HG03457 (cell line): ENCODE data around the gene ABCC8.

Experiments
- ATAC-seq: cut with Tn5 transposase; IDR thresholded peaks from one replicate; pipeline ENCODE4 v1.9.1; 2021; ENCODE audit warnings: moderate number of reproducible peaks; ENCODE audit not compliant: unreplicated experiment

ABCC8 gene

GRCh38 chr11:17406818-17407149 is 69.9 kb downstream of the ABCC8 start:
- no peak for ATAC-seq

DNA sequence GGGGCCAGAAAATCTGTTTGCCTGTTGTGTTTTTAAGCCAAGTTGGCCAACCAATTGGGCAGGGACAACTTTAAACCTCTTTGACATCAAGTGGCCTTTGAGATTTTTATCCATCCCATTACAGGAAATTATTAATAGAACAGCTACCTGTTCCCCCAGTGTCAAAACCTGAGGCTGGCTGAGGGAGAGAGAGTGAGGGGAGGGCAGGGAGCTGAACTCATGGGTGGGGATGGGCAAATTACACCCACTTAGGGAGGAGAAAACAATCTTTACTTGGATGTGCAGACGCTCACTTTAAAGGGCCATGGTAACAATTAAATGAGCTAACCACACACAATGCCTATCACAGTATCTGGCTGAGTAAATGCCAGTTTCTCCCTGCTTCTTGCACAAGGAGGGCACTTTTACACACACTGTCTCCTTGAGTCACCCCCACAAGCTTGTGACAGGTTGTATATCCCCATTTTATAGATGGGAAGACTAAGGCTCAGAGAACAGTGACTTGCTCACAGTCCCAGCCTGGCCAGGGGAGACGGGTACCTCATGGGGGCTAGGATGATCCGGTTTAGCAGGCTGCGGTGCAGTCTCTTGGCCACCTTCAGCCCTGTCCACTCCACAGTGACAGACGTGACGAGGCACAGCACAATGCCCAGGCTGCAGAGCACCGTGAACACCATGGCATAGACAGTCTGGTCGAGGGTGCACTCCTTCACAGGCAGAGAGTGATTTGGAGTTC is 70.4 kb downstream of the ABCC8 start:
- no peak for ATAC-seq

- no peak for ATAC-seq
Measured at GRCh38 chr11:17405232-17406005, 71.2 kb downstream of the ABCC8 start.

- no peak for ATAC-seq
Measured at GRCh38 chr11:17403980-17404759, 72.5 kb downstream of the ABCC8 start.

- ATAC-seq: no peak
Measured at GRCh38 chr11:17402486-17402885, 74.2 kb downstream of the ABCC8 start.

DNA sequence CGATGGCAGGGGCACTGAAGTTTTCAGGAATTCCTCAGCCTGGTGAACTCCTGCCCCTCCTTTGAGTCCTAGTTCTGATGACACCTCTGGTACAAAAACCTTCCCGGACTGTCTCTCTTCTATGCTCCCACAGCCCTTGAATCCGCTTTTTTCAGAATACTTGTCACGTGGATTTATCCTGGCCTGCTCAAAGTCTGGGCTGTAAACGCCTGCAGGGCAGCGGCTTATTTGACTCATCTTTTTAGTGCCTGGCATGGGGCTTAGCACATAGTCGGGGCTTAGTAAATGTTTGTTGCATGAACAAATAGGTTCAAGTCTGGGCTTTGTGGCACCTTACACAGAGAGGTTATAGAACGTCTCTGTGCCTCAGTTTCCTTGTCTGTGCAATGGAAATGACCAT is 74.8 kb downstream of the ABCC8 start:
- ATAC-seq: no peak

DNA sequence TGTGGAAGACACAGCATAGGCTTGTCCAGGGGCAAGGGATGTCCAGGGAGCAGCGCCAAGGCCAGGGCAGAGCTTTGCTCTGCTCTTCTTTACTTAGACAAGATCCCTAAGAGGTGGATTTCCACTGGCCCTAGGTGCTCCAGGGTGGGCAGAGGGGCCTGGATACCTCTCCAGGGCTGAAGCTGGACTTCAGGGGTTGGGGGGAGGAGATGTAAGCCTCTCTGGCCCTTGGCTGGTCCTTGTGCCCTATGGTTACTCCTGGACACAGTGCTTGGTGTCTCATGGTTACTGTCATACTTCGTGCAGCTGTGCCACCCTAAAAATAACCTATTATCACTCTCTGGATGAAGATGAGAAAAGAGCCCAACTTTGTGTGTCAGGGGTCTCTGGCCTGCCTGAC is 75.3 kb downstream of the ABCC8 start:
- no peak for ATAC-seq

DNA sequence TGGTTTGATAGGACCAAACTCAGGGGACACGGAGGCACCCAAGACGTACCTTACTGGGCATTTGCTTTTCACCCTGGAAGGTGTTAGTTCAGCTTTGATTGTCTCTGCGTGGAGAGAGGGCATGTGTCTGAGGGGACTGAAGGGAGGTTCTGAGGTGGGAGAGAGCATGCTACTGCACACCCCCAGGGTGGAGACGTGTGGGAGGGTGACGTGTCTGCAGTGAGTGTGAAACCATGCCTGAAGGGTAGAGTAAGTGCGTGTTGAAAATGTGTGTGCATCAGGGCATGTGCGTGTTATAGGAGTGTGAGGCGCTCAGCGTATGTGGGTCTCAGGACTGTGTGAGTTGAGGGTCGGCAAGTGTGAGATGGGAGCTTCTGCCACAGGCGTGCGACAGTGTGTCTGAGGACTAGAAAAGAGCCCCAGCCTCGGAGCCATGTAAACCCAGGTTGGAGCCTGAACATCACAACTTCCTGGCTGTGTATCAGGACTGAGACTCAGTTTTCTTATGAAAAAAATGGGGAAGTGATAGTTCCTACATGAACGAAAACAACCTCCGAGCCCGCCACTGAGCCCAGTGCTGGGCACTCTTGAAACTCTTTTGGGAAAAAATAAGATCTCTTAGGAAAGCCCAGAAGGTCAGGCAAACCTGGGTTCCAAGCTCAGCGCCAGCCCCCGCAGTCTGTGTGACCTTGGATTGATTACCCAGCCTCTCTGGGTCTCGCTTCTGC is 76.4 kb downstream of the ABCC8 start:
- no peak for ATAC-seq

DNA sequence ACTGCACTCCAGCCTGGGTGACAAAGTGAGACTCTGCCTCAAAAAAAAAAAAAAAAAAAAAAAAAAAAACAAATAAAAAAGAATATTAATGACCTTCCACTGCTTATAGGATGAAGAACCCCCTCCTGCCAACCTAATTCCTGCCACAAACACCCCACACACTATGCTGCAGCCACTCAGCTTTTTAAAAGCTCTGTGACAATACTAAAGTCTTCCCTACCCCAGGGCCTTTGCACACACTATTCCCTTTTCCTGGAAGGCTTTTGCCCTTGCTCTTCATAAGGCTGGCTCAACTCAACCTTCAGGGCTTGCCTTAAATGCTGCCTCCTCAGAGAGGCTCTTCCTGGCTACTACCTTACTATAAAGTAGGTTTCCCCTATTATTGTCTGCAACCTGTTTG is 77.4 kb downstream of the ABCC8 start:
- ATAC-seq: no peak

GRCh38 chr11:17397311-17398002 is 79.2 kb downstream of the ABCC8 start:
- ATAC-seq: no peak

DNA sequence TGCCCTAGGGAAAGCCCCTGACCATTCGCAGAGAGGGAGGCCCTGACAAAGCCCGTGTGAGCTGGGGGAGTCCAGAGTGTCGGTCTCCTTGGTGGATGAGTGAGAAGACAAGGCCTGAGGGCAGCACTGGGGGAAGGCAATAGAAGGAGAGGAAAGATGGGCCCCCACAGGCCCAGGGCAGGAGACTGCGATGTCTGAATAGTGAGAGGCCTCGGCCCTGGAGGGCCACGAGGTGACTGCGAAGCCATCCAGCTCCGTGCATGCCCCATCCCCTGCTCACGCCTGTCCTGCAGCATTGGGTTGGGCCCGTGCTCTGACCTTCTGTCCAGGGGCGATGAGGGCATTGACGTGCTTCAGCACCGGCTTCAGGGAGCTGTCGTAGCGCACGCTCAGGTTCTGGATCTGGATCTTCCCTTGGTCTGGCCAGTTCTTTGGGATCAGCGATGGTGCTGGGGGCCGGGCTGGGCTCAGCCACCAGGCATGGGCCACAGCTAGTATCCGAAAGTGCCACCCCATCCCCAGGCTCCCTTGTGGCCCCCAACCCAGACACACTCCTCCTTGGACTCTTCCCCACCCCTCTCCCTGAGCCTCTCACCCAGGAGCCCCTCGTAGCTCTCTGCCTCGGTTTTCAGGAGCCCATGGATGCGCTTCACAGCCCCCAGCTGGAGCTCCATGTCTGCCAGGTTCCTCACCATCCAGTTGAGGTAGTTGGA is 79.9 kb downstream of the ABCC8 start:
- no peak for ATAC-seq

DNA sequence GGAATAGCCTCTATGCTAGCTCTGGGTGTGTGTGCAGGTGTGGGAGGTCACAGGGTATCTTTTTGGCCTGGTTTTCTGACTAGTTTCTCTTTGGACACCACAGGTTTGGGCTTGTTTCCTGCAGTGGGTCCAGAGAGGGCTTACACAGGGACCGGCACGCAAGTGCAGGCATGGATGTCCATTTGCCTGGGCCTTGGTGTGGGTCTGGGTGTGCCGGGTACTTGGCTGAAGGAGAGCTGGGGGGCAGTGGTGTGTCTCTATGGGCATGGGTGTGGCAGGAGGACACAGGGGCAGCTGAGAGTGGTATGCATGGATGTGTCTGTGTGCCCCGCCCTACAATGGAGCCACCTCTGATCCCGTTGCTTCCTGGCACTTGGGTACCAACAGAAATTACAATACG is 80.7 kb downstream of the ABCC8 start:
- no peak for ATAC-seq

GRCh38 chr11:17395554-17395961 is 81.1 kb downstream of the ABCC8 start:
- no peak for ATAC-seq

GRCh38 chr11:17394743-17395390 is 81.8 kb downstream of the ABCC8 start:
- ATAC-seq: no peak

- ATAC-seq: no peak
Measured at GRCh38 chr11:17393472-17393871, 83.2 kb downstream of the ABCC8 start.

- ATAC-seq: no peak
Measured at GRCh38 chr11:17392872-17393271, 83.8 kb downstream of the ABCC8 start.

DNA sequence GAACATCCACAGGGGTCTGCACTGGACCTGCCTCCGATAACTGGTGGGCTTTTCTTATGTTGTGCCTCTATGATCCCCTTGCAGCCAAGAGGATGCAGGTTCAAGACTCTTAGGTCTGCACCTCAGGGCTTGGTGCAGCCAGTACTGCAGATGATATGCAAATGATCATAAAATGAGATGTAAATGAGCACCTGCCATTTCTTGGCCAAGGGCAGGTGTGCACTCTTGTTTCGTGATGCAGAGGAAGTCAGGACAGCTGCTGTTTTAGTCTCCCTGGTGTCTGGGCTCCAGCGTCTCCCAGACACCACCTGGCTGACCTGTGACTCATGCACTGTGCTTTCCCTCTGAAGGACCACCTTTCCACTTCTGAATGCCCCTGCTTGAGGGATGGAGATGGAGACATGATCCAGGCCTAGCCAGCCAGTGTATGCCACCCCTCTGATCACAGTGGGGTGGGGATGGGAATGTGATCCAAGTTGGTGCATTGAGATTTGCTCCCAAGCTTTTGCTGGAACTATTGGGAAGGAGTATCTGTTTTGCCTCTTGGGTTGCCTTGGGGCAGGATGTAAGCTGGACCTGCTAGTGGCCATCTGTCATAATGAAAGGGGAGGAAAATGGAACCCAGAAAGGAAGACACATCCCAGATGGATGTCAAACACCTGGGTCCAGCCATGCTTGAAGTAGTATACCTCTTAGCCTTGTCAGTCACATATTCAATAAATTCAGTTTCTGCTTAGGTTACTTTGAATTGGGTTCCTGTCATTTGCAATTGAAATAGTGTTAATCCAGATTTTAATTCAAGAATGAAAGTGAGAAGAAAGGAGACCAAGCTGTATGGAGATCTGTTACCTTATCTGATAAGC is 84.9 kb downstream of the ABCC8 start:
- ATAC-seq: no peak

- ATAC-seq: no peak
Measured at GRCh38 chr11:17389957-17390649, 86.5 kb downstream of the ABCC8 start.
